B cell (primary cell): ENCODE measurements around the gene LIMCH1. TPM values are rescaled to one million over a fixed set of nuclear protein-coding genes. Genes with fewer than 3 reads are reported as not detected.

ENCODE experiments used
- ATAC-seq: fragments of 200-7000 bp; cut with Tn5 transposase; one replicate; pipeline ENCODE4 v1.10.0; 2021; ENCODE audit warnings: low read depth, mild to moderate bottlenecking, moderate number of reproducible peaks, moderate library complexity
- CTCF ChIA-PET: fragments of 350-600 bp; sonication (Branson Sonifier 250); formaldehyde crosslinking; loops from one replicate; lab custom pipeline; 2021; ENCODE audit warnings: antibody characterized with exemption, inconsistent platforms; lab: Charles Lee
- POLR2A ChIA-PET: fragments of 350-600 bp; sonication (Branson Sonifier 250); formaldehyde crosslinking; loops from one replicate; lab custom pipeline; 2021; ENCODE audit warnings: antibody characterized with exemption; lab: Charles Lee
- DNase-seq: peaks from one replicate; pipeline ENCODE4 v3.0.0; 2013
- H2AFZ ChIP-seq: 2 replicates; pipeline ENCODE4 v1.6.1; 2012; ENCODE audit warnings: mild to moderate bottlenecking, low read depth, low read length; ENCODE audit not compliant: insufficient read depth, poor library complexity, severe bottlenecking
- H3K27ac ChIP-seq, 2 donors: 1 replicate in 1 of 2; 2 replicates in 1 of 2; pipeline ENCODE4 v1.5.1; 2012 to 2013; ENCODE audit warnings: low read length in 2 of 2, mild to moderate bottlenecking in 2 of 2, moderate library complexity in 1 of 2
- H3K27me3 ChIP-seq, 4 experiments: fragments of 200-600 bp in 1 of 4; sonication (generic) in 1 of 4; replicated peaks in 1 of 4; 1 replicate in 2 of 4; 2 replicates in 2 of 4; pipeline versions ENCODE4 v1.6.1 to v1.7.0; 2013 to 2016; ENCODE audit warnings: low read length in 3 of 4, mild to moderate bottlenecking in 2 of 4, mixed read lengths in 1 of 4, moderate library complexity in 1 of 4; ENCODE audit not compliant: insufficient read depth in 4 of 4, control insufficient read depth in 3 of 4; ENCODE audit errors: control extremely low read depth in 1 of 4
- H3K36me3 ChIP-seq, 2 experiments: replicated peaks in 1 of 2; 1 replicate in 1 of 2; 2 replicates in 1 of 2; pipeline versions ENCODE4 v1.6.1 to v1.7.1; 2013; ENCODE audit warnings: low read length in 1 of 2; ENCODE audit not compliant: insufficient read depth in 2 of 2, control insufficient read depth in 1 of 2; ENCODE audit errors: control extremely low read depth in 1 of 2, extremely low read depth in 1 of 2
- H3K4me1 ChIP-seq, 2 donors: fragments of 200-600 bp in 1 of 2; sonication (generic) in 1 of 2; 1 replicate in 1 of 2; 2 replicates in 1 of 2; pipeline versions ENCODE4 v1.5.1 to v1.6.1; 2013 to 2017; ENCODE audit warnings: low read length in 2 of 2; ENCODE audit not compliant: control insufficient read depth in 2 of 2, insufficient read depth in 2 of 2
- H3K4me2 ChIP-seq: replicated peaks from 2 replicates; pipeline ENCODE3; 2012; ENCODE audit warnings: mild to moderate bottlenecking, low read depth, low read length; ENCODE audit not compliant: poor library complexity, severe bottlenecking
- H3K4me3 ChIP-seq, 5 experiments: fragments of 200-600 bp in 1 of 5; sonication (generic) in 1 of 5; 1 replicate in 3 of 5; 2 replicates in 2 of 5; pipeline versions ENCODE4 v1.5.1 to v1.7.0; 2011 to 2016; ENCODE audit warnings: low read length in 4 of 5, mild to moderate bottlenecking in 4 of 5, low read depth in 2 of 5, control low read depth in 1 of 5, moderate library complexity in 1 of 5; ENCODE audit not compliant: insufficient read depth in 1 of 5; ENCODE audit errors: control extremely low read depth in 1 of 5, extremely low read depth in 1 of 5
- H3K79me2 ChIP-seq: fragments of 200-600 bp; sonication (generic); one replicate; pipeline ENCODE4 v1.6.0; 2016; ENCODE audit warnings: low read length; ENCODE audit not compliant: control insufficient read depth, insufficient read depth
- H3K9ac ChIP-seq: fragments of 200-600 bp; sonication (generic); 2 replicates; pipeline ENCODE4 v1.6.1; 2017; ENCODE audit warnings: mild to moderate bottlenecking, low read length, moderate library complexity
- H3K9me3 ChIP-seq, 3 donors: one replicate each; pipeline versions ENCODE4 v1.6.1 to v1.7.1; 2013; ENCODE audit warnings: low read length in 2 of 3; ENCODE audit not compliant: control insufficient read depth in 2 of 3, insufficient read depth in 1 of 3; ENCODE audit errors: control extremely low read depth in 1 of 3
- H4K20me1 ChIP-seq: 2 replicates; pipeline ENCODE4 v1.6.0; 2012; ENCODE audit warnings: mild to moderate bottlenecking, low read length; ENCODE audit not compliant: insufficient read depth, control insufficient read depth, poor library complexity, severe bottlenecking
- H3K27ac Mint-ChIP-seq: one replicate; pipeline ENCODE4 v1.8.0; 2021; ENCODE audit warnings: mixed read lengths
- H3K27me3 Mint-ChIP-seq: one replicate; pipeline ENCODE4 v1.8.0; 2021; ENCODE audit warnings: mixed read lengths
- H3K4me1 Mint-ChIP-seq: one replicate; pipeline ENCODE4 v1.8.0; 2021; ENCODE audit warnings: mixed read lengths
- H3K4me3 Mint-ChIP-seq: one replicate; pipeline ENCODE4 v1.8.0; 2021; ENCODE audit warnings: mixed read lengths
- H3K9me3 Mint-ChIP-seq: one replicate; pipeline ENCODE4 v1.8.0; 2022; ENCODE audit warnings: mixed read lengths; ENCODE audit not compliant: insufficient read depth
- CTCF ChIP-seq: fragments of 200-600 bp; IDR thresholded peaks from one replicate; pipeline ENCODE4 v1.8.0; 2022; ENCODE audit warnings: antibody characterized with exemption, mild to moderate bottlenecking
- EZH2 ChIP-seq: IDR thresholded peaks from 2 replicates; pipeline ENCODE4 v1.6.1; 2012; ENCODE audit warnings: borderline replicate concordance, low read depth, mild to moderate bottlenecking, moderate library complexity, low read length; ENCODE audit not compliant: insufficient read depth, poor library complexity, severe bottlenecking
- WGBS: methylation state at CpG from one replicate; pipeline ENCODE4 v1.1.5; 2013; ENCODE audit warnings: missing lambda C conversion rate; ENCODE audit not compliant: insufficient coverage; 5-methylcytosine and 5-hydroxymethylcytosine counted together
- intact Hi-C: fragments of 100-400 bp; cut with micrococcal nuclease; formaldehyde crosslinking; loops from one replicate; pipeline ENCODE4 v1.10.0; 2022
- polyA plus RNA-seq: library from polyadenylated mRNA; depleted of rRNA; stranded (reverse); fragments of >200 nt; gene quantifications from 2 replicates; pipeline ENCODE4 v1.2.3, GENCODE V29; 2012
- total RNA-seq, 2 donors: library from RNA; stranded (reverse); fragments of 120-200 nt in 1 of 2; gene quantifications; 1 replicate in 1 of 2; 2 replicates in 1 of 2; pipeline versions ENCODE4 v1.2.3 to v1.2.4, GENCODE V29; 2013 to 2022

The LIMCH1 gene
- total and polyA plus RNA-seq, 2 donors (not counting 1 experiment from before 2014, with no cell fraction given): not detected

GRCh38 chr4:41681054-41681453, 143.1 kb downstream of the LIMCH1 start:
- Histone ChIP-seq H3K4me3 (no peak overlapping the region), H4K20me1 (no peaks in the 10 kb centered on the region), H3K4me2 (no peak overlapping the region), H3K27me3 (no peaks in the 10 kb centered on the region), H2AFZ (no peak overlapping the region), H3K9ac (no peak overlapping the region), H3K27ac (no peak overlapping the region), H3K36me3 (no peaks in the 10 kb centered on the region), H3K9me3 (no peaks in the 10 kb centered on the region), H3K79me2 (no peaks in the 10 kb centered on the region), H3K4me1 (no peaks in the 10 kb centered on the region)
- Mint-ChIP-seq H3K27me3 (peaks cover 2% of the 10 kb centered on the region), H3K27ac (no peak overlapping the region), H3K4me1 (no peaks in the 10 kb centered on the region), H3K4me3 (no peak overlapping the region), H3K9me3 (no peaks in the 10 kb centered on the region)
- ATAC-seq: no peak
- TF ChIP-seq CTCF (no peak), EZH2 (no peak)
- POLR2A ChIA-PET: no interaction called here
- intact Hi-C loops: no loop called here
- no peak for DNase-seq
- CTCF ChIA-PET: no interaction called here
- WGBS: 94% methylated on average over 2 of the region's 2 CpGs

- no peaks in the 10 kb centered on the region for H3K9me3 Mint-ChIP-seq
- Histone ChIP-seq H3K9me3 (no peaks in the 10 kb centered on the region), H3K36me3 (no peaks in the 10 kb centered on the region), H2AFZ (no peak overlapping the region), H3K27ac (no peak overlapping the region), H3K4me1 (no peaks in the 10 kb centered on the region), H3K4me3 (no peak overlapping the region), H3K27me3 (no peaks in the 10 kb centered on the region), H3K79me2 (no peaks in the 10 kb centered on the region), H4K20me1 (no peaks in the 10 kb centered on the region), H3K9ac (no peak overlapping the region), H3K4me2 (no peak overlapping the region)
- no peak for DNase-seq
- no peak overlapping the region for H3K4me3 Mint-ChIP-seq
- peaks cover 3% of the 10 kb centered on the region for H3K27me3 Mint-ChIP-seq
- ChIA-PET POLR2A (no interaction called here), CTCF (interaction anchor here (0.8 to 1.2 kb wide), 2 partner anchors 10 to 22 kb away, joined by 3 to 4 read pairs; no protein-coding TSS in a partner anchor)
- no peak overlapping the region for H3K27ac Mint-ChIP-seq
- no peaks in the 10 kb centered on the region for H3K4me1 Mint-ChIP-seq
- TF ChIP-seq EZH2: no peak
- TF ChIP-seq CTCF: no peak
- no peak for ATAC-seq
- intact Hi-C loops: no loop called here
These were observed 145.4 kb downstream of the LIMCH1 start for GRCh38 chr4:41683326-41683725.
